Fibroblast of upper back skin (primary cell): ENCODE data around the gene NEDD4L.
"Not testable (repeated sequence)": the region's sequence is repeated elsewhere in the genome, so short reads cannot be mapped to it uniquely, and the experiment has no call there.

Experiments
- DNase-seq: peaks from one replicate; pipeline ENCODE4 v3.0.0-alpha.2; 2013

The NEDD4L gene

GRCh38 chr18:58272209-58272608 lies 228.2 kb downstream of the NEDD4L start:
- no peak for DNase-seq

- DNase-seq: no peak
These were observed 228.9 kb downstream of the NEDD4L start for GRCh38 chr18:58272779-58273435.

GRCh38 chr18:58275176-58275575 lies 231.2 kb downstream of the NEDD4L start:
- DNase-seq: no peak

- DNase-seq: no peak
These were observed 233.0 kb downstream of the NEDD4L start for GRCh38 chr18:58276789-58277739.

- DNase-seq: no peak
These were observed 235.6 kb downstream of the NEDD4L start for GRCh38 chr18:58279504-58280175.

- DNase-seq: no peak
These were observed 236.2 kb downstream of the NEDD4L start for GRCh38 chr18:58280191-58280590.

GRCh38 chr18:58282872-58283271 lies 238.8 kb downstream of the NEDD4L start:
- DNase-seq: not testable (repeated sequence)

- DNase-seq: no peak
These were observed 240.8 kb downstream of the NEDD4L start for GRCh38 chr18:58284699-58285448.

- no peak for DNase-seq
These were observed 241.6 kb downstream of the NEDD4L start for GRCh38 chr18:58285449-58286130.

GRCh38 chr18:58286632-58287352 lies 242.8 kb downstream of the NEDD4L start:
- no peak for DNase-seq

- DNase-seq: no peak
These were observed 243.6 kb downstream of the NEDD4L start for GRCh38 chr18:58287353-58288274.

- DNase-seq: peak; percentile 38
These were observed 245.1 kb downstream of the NEDD4L start for GRCh38 chr18:58288921-58289797.

GRCh38 chr18:58290116-58290695 lies 246.2 kb downstream of the NEDD4L start:
- DNase-seq: no peak

- no peak for DNase-seq
These were observed 247.1 kb downstream of the NEDD4L start for GRCh38 chr18:58291131-58291530.

- DNase-seq: no peak
These were observed 248.6 kb downstream of the NEDD4L start for GRCh38 chr18:58292638-58293037.

GRCh38 chr18:58297198-58297597 lies 253.2 kb downstream of the NEDD4L start:
- peak; percentile 41 for DNase-seq

- no peak for DNase-seq
These were observed 254.5 kb downstream of the NEDD4L start for GRCh38 chr18:58298251-58299134.

- no peak for DNase-seq
These were observed 255.1 kb downstream of the NEDD4L start for GRCh38 chr18:58299135-58299473.
